ENCODE measurements around the gene UPK3A.

The UPK3A gene

GRCh38 chr22:45332001-45332400 is 47.3 kb downstream of the UPK3A start:
- no peak for DNase-seq

GRCh38 chr22:45334068-45334467 is 49.3 kb downstream of the UPK3A start:
- no peak for DNase-seq

GRCh38 chr22:45334528-45334927 is 49.8 kb downstream of the UPK3A start:
- no peak for DNase-seq

GRCh38 chr22:45335021-45335818 is 50.5 kb downstream of the UPK3A start:
- no peak for DNase-seq

GRCh38 chr22:45335854-45336522 is 51.2 kb downstream of the UPK3A start:
- DNase-seq, result no peak

- no peak for DNase-seq
Observed at GRCh38 chr22:45336971-45337431, 52.3 kb downstream of the UPK3A start.

GRCh38 chr22:45337536-45337935 is 52.8 kb downstream of the UPK3A start:
- no peak for DNase-seq

- DNase-seq, result no peak
Observed at GRCh38 chr22:45338795-45339194, 54.0 kb downstream of the UPK3A start.

GRCh38 chr22:45340323-45340722 is 55.6 kb downstream of the UPK3A start:
- no peak for DNase-seq

GRCh38 chr22:45341498-45341897 is 56.7 kb downstream of the UPK3A start:
- no peak for DNase-seq

GRCh38 chr22:45343143-45343542 is 58.4 kb downstream of the UPK3A start:
- no peak for DNase-seq

- DNase-seq, result no peak
Observed at GRCh38 chr22:45344334-45344733, 59.6 kb downstream of the UPK3A start.
